SK-N-SH treated with all-trans-retinoic acid at 6 μM for 48 hours (cell line): ENCODE measurements around the gene FUT7.

Experiments used
- ATAC-seq: fragments of 200-7000 bp; cut with Tn5 transposase; 3 replicates; pipeline ENCODE4 v1.9.1; 2020; ENCODE audit warnings: mild to moderate bottlenecking, moderate library complexity
- ARNTL ChIP-seq: fragments of 450-650 bp; formaldehyde crosslinking; IDR thresholded peaks from 2 replicates; pipeline ENCODE4 v1.5.0; 2020; ENCODE audit warnings: low read depth, mild to moderate bottlenecking, moderate library complexity, borderline replicate concordance
- BACH2 ChIP-seq: fragments of 250-450 bp; sonication (Bioruptor Pico); IDR thresholded peaks from 2 replicates; pipeline ENCODE4 v1.9.0; 2021; ENCODE audit warnings: mild to moderate bottlenecking, borderline replicate concordance
- CSDC2 ChIP-seq: fragments of 250-450 bp; sonication (Bioruptor Pico); IDR thresholded peaks from 2 replicates; pipeline ENCODE4 v1.5.0; 2020; ENCODE audit warnings: mild to moderate bottlenecking, moderate library complexity
- CSRNP3 ChIP-seq: fragments of 250-450 bp; sonication (Bioruptor Pico); IDR thresholded peaks from 2 replicates; pipeline ENCODE4 v1.5.1; 2021; ENCODE audit warnings: mild to moderate bottlenecking, moderate library complexity
- ESRRG ChIP-seq: fragments of 250-450 bp; sonication (Bioruptor Pico); IDR thresholded peaks from 2 replicates; pipeline ENCODE4 v1.6.1; 2021; ENCODE audit warnings: mild to moderate bottlenecking
- GLIS3 ChIP-seq: fragments of 250-450 bp; sonication (Bioruptor Pico); IDR thresholded peaks from 2 replicates; pipeline ENCODE4 v1.5.0; 2020; ENCODE audit warnings: mild to moderate bottlenecking, moderate library complexity
- ISL1 ChIP-seq: fragments of 250-450 bp; sonication (Bioruptor Pico); IDR thresholded peaks from 2 replicates; pipeline ENCODE4 v2.1.2; 2022; ENCODE audit warnings: mild to moderate bottlenecking, moderate library complexity
- OSR1 ChIP-seq: fragments of 250-450 bp; sonication (Bioruptor Pico); IDR thresholded peaks from 2 replicates; pipeline ENCODE4 v1.8.0; 2022; ENCODE audit warnings: moderate library complexity, mild to moderate bottlenecking, inconsistent platforms
- RARB ChIP-seq: fragments of 250-450 bp; sonication (Bioruptor Pico); IDR thresholded peaks from 2 replicates; pipeline ENCODE4 v1.8.0; 2021; ENCODE audit warnings: mild to moderate bottlenecking, moderate library complexity
- SNAI2 ChIP-seq: fragments of 250-450 bp; sonication (Bioruptor Pico); IDR thresholded peaks from 2 replicates; pipeline ENCODE4 v1.5.0; 2020; ENCODE audit warnings: mild to moderate bottlenecking, moderate library complexity
- TCF4 ChIP-seq: fragments of 250-450 bp; sonication (Bioruptor Pico); IDR thresholded peaks from 2 replicates; pipeline ENCODE4 v1.8.0; 2021; ENCODE audit warnings: mild to moderate bottlenecking, moderate library complexity, borderline replicate concordance
- TOX ChIP-seq: fragments of 250-450 bp; sonication (Bioruptor Pico); IDR thresholded peaks from 2 replicates; pipeline ENCODE4 v1.8.0; 2021; ENCODE audit warnings: mild to moderate bottlenecking, moderate library complexity, borderline replicate concordance
- TSHZ2 ChIP-seq: fragments of 250-450 bp; sonication (Bioruptor Pico); IDR thresholded peaks from 2 replicates; pipeline ENCODE4 v1.5.0; 2020; ENCODE audit warnings: mild to moderate bottlenecking, moderate library complexity
- ZC3H10 ChIP-seq: fragments of 250-450 bp; sonication (Bioruptor Pico); IDR thresholded peaks from 2 replicates; pipeline ENCODE4 v1.5.1; 2021; ENCODE audit warnings: mild to moderate bottlenecking, moderate library complexity
- ZFP3 ChIP-seq: fragments of 250-450 bp; sonication (Bioruptor Pico); IDR thresholded peaks from 2 replicates; pipeline ENCODE4 v1.5.0; 2020; ENCODE audit warnings: mild to moderate bottlenecking, moderate library complexity
- ZFP30 ChIP-seq: fragments of 450-650 bp; formaldehyde crosslinking; IDR thresholded peaks from 2 replicates; pipeline ENCODE4 v1.5.0; 2022; ENCODE audit warnings: mild to moderate bottlenecking, moderate library complexity
- ZNF565 ChIP-seq: fragments of 450-650 bp; formaldehyde crosslinking; conservative IDR thresholded peaks from 2 replicates; pipeline ENCODE4 v1.5.0; 2020; ENCODE audit warnings: low read depth, mild to moderate bottlenecking, moderate library complexity
- ZNF70 ChIP-seq: fragments of 450-650 bp; formaldehyde crosslinking; IDR thresholded peaks from 2 replicates; pipeline ENCODE4 v1.5.0; 2020; ENCODE audit warnings: mild to moderate bottlenecking, moderate library complexity
- ZNF8 ChIP-seq: fragments of 450-650 bp; formaldehyde crosslinking; IDR thresholded peaks from 2 replicates; pipeline ENCODE4 v1.5.0; 2020; ENCODE audit warnings: mild to moderate bottlenecking, moderate library complexity
- TF ChIP-seq, protein P1 (sequence below): fragments of 250-450 bp; sonication (Bioruptor Pico); IDR thresholded peaks from 2 replicates; pipeline ENCODE4 v1.8.0; 2020; ENCODE audit warnings: mild to moderate bottlenecking, moderate library complexity, borderline replicate concordance
- TF ChIP-seq, protein P2 (sequence below): fragments of 250-450 bp; sonication (Bioruptor Pico); IDR thresholded peaks from 2 replicates; pipeline ENCODE4 v1.5.1; 2020; ENCODE audit warnings: low read depth, mild to moderate bottlenecking, moderate library complexity
- TF ChIP-seq, protein P3 (sequence below): fragments of 250-450 bp; sonication (Bioruptor Pico); IDR thresholded peaks from 2 replicates; pipeline ENCODE4 v1.8.0; 2021; ENCODE audit warnings: low read depth, mild to moderate bottlenecking, moderate library complexity, borderline replicate concordance

Gene FUT7

DNA sequence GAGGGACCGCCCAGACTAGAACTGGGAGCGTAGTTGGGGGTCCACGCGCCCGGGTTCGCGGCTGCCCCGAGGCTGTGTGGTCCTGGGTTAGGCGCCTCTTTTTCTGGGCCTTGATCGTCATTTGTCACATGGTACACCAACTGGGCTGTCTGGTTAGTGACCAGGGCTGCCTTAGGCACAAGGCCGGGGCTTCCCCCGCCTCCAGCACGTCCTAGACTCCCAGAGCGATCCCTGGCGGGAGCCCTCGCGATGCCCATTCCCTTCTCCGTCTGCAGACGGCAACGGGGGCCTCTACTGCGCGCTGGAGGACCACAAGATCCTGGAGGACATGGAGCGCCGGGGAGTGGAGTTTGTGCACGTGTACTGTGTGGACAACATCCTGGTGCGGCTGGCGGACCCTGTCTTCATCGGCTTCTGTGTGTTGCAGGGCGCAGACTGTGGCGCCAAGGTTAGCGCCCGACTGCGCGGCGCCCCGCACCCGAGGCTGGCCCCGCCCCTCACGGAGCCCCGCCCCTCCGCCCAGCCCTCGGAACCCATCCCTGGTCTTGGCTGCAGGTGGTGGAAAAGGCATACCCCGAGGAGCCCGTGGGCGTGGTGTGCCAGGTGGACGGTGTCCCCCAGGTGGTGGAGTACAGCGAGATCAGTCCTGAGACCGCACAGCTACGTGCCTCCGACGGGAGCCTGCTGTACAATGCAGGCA lies 47.0 kb upstream of the FUT7 start:
- no peak for ATAC-seq
- TF ChIP-seq TCF4 (CRISPR knock-in tag) (no peak), ESRRG (CRISPR knock-in tag) (no peak), CSDC2 (no peak), RARB (CRISPR knock-in tag) (no peak), BACH2 (CRISPR knock-in tag) (no peak), ZFP30 (no peak), ZNF565 (CRISPR knock-in tag) (no peak), TOX (CRISPR knock-in tag) (no peak), ARNTL (CRISPR knock-in tag) (no peak), CSRNP3 (CRISPR knock-in tag) (no peak), ZC3H10 (CRISPR knock-in tag) (no peak), ZNF70 (CRISPR knock-in tag) (no peak), TSHZ2 (CRISPR knock-in tag) (no peak), SNAI2 (CRISPR knock-in tag) (no peak), ZNF8 (CRISPR knock-in tag) (no peak), ISL1 (CRISPR knock-in tag) (no peak)
- TF ChIP-seq, protein P1, sequence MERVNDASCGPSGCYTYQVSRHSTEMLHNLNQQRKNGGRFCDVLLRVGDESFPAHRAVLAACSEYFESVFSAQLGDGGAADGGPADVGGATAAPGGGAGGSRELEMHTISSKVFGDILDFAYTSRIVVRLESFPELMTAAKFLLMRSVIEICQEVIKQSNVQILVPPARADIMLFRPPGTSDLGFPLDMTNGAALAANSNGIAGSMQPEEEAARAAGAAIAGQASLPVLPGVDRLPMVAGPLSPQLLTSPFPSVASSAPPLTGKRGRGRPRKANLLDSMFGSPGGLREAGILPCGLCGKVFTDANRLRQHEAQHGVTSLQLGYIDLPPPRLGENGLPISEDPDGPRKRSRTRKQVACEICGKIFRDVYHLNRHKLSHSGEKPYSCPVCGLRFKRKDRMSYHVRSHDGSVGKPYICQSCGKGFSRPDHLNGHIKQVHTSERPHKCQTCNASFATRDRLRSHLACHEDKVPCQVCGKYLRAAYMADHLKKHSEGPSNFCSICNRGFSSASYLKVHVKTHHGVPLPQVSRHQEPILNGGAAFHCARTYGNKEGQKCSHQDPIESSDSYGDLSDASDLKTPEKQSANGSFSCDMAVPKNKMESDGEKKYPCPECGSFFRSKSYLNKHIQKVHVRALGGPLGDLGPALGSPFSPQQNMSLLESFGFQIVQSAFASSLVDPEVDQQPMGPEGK (CRISPR knock-in tag) = no peak
- TF ChIP-seq, protein P2, sequence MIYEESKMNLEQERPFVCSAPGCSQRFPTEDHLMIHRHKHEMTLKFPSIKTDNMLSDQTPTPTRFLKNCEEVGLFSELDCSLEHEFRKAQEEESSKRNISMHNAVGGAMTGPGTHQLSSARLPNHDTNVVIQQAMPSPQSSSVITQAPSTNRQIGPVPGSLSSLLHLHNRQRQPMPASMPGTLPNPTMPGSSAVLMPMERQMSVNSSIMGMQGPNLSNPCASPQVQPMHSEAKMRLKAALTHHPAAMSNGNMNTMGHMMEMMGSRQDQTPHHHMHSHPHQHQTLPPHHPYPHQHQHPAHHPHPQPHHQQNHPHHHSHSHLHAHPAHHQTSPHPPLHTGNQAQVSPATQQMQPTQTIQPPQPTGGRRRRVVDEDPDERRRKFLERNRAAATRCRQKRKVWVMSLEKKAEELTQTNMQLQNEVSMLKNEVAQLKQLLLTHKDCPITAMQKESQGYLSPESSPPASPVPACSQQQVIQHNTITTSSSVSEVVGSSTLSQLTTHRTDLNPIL = no peak

GRCh38 chr9:137077758-137078693 lies 46.1 kb upstream of the FUT7 start:
- ATAC-seq = peak; percentile 12; the same call in 1 of the 3 replicates
- TF ChIP-seq, protein P3, sequence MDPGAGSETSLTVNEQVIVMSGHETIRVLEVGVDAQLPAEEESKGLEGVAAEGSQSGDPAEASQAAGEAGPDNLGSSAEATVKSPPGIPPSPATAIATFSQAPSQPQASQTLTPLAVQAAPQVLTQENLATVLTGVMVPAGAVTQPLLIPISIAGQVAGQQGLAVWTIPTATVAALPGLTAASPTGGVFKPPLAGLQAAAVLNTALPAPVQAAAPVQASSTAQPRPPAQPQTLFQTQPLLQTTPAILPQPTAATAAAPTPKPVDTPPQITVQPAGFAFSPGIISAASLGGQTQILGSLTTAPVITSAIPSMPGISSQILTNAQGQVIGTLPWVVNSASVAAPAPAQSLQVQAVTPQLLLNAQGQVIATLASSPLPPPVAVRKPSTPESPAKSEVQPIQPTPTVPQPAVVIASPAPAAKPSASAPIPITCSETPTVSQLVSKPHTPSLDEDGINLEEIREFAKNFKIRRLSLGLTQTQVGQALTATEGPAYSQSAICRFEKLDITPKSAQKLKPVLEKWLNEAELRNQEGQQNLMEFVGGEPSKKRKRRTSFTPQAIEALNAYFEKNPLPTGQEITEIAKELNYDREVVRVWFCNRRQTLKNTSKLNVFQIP = no peak
- TF ChIP-seq, protein P1 (CRISPR knock-in tag) = no peak
- TF ChIP-seq GLIS3 (no peak), ZC3H10 (CRISPR knock-in tag) (no peak), ZFP3 (no peak), ZNF70 (CRISPR knock-in tag) (no peak), CSRNP3 (CRISPR knock-in tag) (no peak), ZFP30 (no peak), ZNF8 (CRISPR knock-in tag) (no peak), TOX (CRISPR knock-in tag) (no peak), ESRRG (CRISPR knock-in tag) (no peak), RARB (CRISPR knock-in tag) (no peak), ZNF565 (CRISPR knock-in tag) (no peak), OSR1 (no peak)
- TF ChIP-seq, protein P2 = no peak
